Left lung (tissue), 10 donors: ENCODE data around the gene NFASC. TPM values are rescaled to one million over a fixed set of nuclear protein-coding genes. Genes with fewer than 3 reads are reported as not detected.

ENCODE experiments used
- ATAC-seq: fragments of 200-7000 bp; cut with Tn5 transposase; one replicate; pipeline ENCODE4 v1.9.1; 2020; ENCODE audit warnings: moderate library complexity
- DNase-seq, 4 donors: peaks; one replicate each; pipeline ENCODE4 v3.0.0-alpha.2; 2013 to 2020
- H3K27ac ChIP-seq, 2 donors: fragments of 200-600 bp; sonication (generic) in 1 of 2; one replicate each; pipeline versions ENCODE4 v1.5.0 to v1.8.0; 2020 to 2021
- H3K27me3 ChIP-seq, 2 donors: fragments of 200-600 bp; sonication (generic) in 1 of 2; one replicate each; pipeline versions ENCODE4 v1.5.0 to v1.8.0; 2020 to 2021
- H3K36me3 ChIP-seq, 2 donors: fragments of 200-600 bp; sonication (generic) in 1 of 2; one replicate each; pipeline versions ENCODE4 v1.5.0 to v1.8.0; 2020 to 2021
- H3K4me1 ChIP-seq, 2 donors: fragments of 200-600 bp; one replicate each; pipeline ENCODE4 v1.8.0; 2021
- H3K4me3 ChIP-seq, 2 donors: fragments of 200-600 bp; sonication (generic) in 1 of 2; one replicate each; pipeline versions ENCODE4 v1.5.0 to v1.8.0; 2020 to 2021; ENCODE audit warnings: mild to moderate bottlenecking in 1 of 2
- H3K9me3 ChIP-seq, 2 donors: fragments of 200-600 bp; sonication (generic) in 1 of 2; one replicate each; pipeline versions ENCODE4 v1.5.0 to v1.8.0; 2020 to 2021
- intact Hi-C, 2 donors: fragments of 100-400 bp; cut with DNase I; formaldehyde crosslinking; loops; one replicate each; pipeline versions ENCODE4 v1.11.2 to v1.14.2; 2022
- polyA plus RNA-seq, 6 donors: library from polyadenylated mRNA; unstranded; fragments of 120-200 nt; gene quantifications; one replicate each; pipeline ENCODE4 v1.2.1, GENCODE V29; 2013; ENCODE audit not compliant: insufficient read length in 6 of 6
- total RNA-seq, 2 donors: library from RNA; stranded (reverse); fragmentation: NEBNext Ultra II Directional; extraction: Animal tissue kit (Norgen Biotek cat#: 25700); gene quantifications; one replicate each; pipeline ENCODE4 v1.2.1, GENCODE V29; 2021
- TF ChIP-seq, protein P1 (sequence below), 2 donors: fragments of 200-600 bp; sonication (generic) in 1 of 2; IDR thresholded peaks; one replicate each; pipeline versions ENCODE4 v1.5.0 to v1.8.0; 2021; ENCODE audit warnings: antibody characterized with exemption in 2 of 2
- donor health status: DM: no; HTN: yes; CAD: no.
- donor health status: DM: no; HTN: no; CAD: no.

NFASC gene
- total and polyA plus RNA-seq, 8 donors = 1.2 to 11.5 (median 2.0) TPM

- H3K36me3 ChIP-seq = no peaks in the 10 kb centered on the region
- H3K4me1 ChIP-seq = no peaks in the 10 kb centered on the region
- no peaks in the 10 kb centered on the region for H3K9me3 ChIP-seq
- H3K27ac ChIP-seq = no peak overlapping the region
- TF ChIP-seq, protein P1, sequence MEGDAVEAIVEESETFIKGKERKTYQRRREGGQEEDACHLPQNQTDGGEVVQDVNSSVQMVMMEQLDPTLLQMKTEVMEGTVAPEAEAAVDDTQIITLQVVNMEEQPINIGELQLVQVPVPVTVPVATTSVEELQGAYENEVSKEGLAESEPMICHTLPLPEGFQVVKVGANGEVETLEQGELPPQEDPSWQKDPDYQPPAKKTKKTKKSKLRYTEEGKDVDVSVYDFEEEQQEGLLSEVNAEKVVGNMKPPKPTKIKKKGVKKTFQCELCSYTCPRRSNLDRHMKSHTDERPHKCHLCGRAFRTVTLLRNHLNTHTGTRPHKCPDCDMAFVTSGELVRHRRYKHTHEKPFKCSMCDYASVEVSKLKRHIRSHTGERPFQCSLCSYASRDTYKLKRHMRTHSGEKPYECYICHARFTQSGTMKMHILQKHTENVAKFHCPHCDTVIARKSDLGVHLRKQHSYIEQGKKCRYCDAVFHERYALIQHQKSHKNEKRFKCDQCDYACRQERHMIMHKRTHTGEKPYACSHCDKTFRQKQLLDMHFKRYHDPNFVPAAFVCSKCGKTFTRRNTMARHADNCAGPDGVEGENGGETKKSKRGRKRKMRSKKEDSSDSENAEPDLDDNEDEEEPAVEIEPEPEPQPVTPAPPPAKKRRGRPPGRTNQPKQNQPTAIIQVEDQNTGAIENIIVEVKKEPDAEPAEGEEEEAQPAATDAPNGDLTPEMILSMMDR (IDR thresholded peaks at IDR 0.05) = no peak
- H3K27me3 ChIP-seq = peaks cover 0 to 17% of the 10 kb centered on the region in 2 donors
- ATAC-seq (no peak), DNase-seq (no peak)
- intact Hi-C loops = no loop called here
- no peak overlapping the region for H3K4me3 ChIP-seq
These were observed 23.9 kb downstream of the NFASC start for GRCh38 chr1:204894606-204895005.

DNA sequence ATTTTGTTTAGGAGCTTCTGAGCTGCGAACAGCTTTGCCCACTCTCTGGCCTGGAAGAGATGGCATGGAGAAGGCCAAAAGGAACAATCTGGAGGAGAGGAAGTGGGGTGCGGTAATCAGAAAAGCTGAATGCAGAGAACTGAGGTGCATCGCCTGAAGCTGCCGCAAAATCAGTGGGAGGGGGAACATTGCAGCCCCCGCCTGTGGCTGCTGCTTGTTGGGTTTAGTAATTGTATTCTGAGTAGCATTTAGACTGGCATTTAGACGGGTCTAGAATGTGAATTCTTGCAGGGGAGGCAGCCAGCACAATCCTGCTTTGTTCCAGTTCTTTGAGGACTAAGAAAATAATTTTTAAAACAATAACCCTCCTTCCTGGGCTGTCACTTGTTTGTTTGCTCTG is 25.4 kb downstream of the NFASC start:
- TF ChIP-seq, protein P1 (IDR thresholded peaks at IDR 0.05) = no peak
- Histone ChIP-seq H3K9me3 (no peaks in the 10 kb centered on the region), H3K4me3 (no peak overlapping the region), H3K27ac (no peak overlapping the region), H3K27me3 (peaks cover 0 to 17% of the 10 kb centered on the region in 2 donors), H3K36me3 (no peaks in the 10 kb centered on the region), H3K4me1 (no peaks in the 10 kb centered on the region)
- no peak for ATAC-seq
- DNase-seq = no peak
- intact Hi-C loops = no loop called here

DNA sequence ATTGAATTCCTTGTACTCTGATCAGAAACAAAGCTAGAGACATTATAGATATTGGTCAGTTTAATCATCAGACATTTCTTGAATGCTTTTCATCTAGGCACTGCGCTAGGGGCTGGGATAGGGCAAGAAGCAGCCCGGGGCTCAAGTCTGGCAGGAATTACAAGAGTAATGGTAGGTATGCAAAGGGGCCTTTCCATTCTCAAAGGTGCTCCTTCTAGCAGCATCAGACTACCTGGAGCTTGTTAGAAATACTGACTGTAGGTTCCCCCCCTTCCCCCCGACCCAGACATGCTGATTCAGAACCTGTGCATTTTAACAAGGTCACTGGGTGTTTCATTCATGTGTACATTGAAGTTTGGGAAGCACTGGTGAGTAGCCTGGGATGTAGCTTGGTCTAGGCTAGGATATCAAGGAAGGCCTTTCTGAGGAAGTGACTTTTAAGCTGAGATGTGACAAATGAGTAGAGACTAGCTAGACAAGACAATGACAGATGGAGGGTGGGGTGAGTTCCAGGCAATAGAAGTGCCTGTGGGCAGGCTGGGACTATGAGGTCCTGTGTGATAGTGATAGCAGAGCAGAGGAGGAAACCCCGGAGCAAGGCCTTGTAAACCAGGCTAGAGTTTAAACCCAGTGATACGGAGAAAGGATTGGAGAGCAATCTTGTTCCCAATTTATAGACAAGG is 26.3 kb downstream of the NFASC start:
- Histone ChIP-seq H3K36me3 (no peaks in the 10 kb centered on the region), H3K27me3 (peaks cover 0 to 17% of the 10 kb centered on the region in 2 donors), H3K27ac (no peak overlapping the region), H3K4me3 (no peak overlapping the region), H3K4me1 (no peaks in the 10 kb centered on the region), H3K9me3 (no peaks in the 10 kb centered on the region)
- TF ChIP-seq, protein P1 (IDR thresholded peaks at IDR 0.05) = no peak
- DNase-seq = no peak
- intact Hi-C loops = no loop called here
- ATAC-seq = no peak

DNA sequence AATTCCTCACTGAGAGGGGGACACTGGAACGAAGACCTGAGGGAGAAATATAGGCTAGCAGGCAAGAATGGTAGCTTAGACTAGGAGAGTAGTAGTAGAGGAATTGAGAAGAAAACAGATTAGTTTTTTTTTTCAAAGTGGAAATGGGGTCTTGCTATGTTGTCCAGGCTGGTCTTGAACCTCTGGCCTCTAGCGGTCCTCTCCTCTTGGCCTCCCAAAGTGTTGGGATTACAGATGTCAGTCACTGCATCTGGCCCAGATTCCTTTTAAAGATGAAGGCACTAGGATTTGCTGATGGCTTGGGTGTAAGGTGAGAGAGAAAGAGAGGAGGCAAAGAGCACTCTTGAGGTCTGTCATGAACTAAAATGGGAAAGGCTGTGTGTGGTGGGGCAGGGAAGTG is 30.1 kb downstream of the NFASC start:
- peaks cover 0 to 17% of the 10 kb centered on the region in 2 donors for H3K27me3 ChIP-seq
- no peak for ATAC-seq
- DNase-seq = no peak
- TF ChIP-seq, protein P1 (IDR thresholded peaks at IDR 0.05) = no peak
- intact Hi-C loops = no loop called here
- H3K27ac ChIP-seq = no peak overlapping the region
- H3K4me1 ChIP-seq = no peaks in the 10 kb centered on the region
- H3K4me3 ChIP-seq = no peak overlapping the region
- H3K9me3 ChIP-seq = no peaks in the 10 kb centered on the region
- H3K36me3 ChIP-seq = no peaks in the 10 kb centered on the region

GRCh38 chr1:204902671-204903070 is 32.0 kb downstream of the NFASC start:
- Histone ChIP-seq H3K27me3 (peaks cover 0 to 10% of the 10 kb centered on the region in 2 donors), H3K27ac (no peak overlapping the region), H3K4me3 (no peak overlapping the region), H3K36me3 (no peaks in the 10 kb centered on the region), H3K9me3 (no peaks in the 10 kb centered on the region), H3K4me1 (no peaks in the 10 kb centered on the region)
- DNase-seq (no peak), ATAC-seq (peak; percentile 70)
- TF ChIP-seq, protein P1 (IDR thresholded peaks at IDR 0.05) = no peak
- intact Hi-C loops = no loop called here
